HepG2 (cell line): ENCODE measurements around the gene SNIP1. TPM values are rescaled to one million over a fixed set of nuclear protein-coding genes. Genes with fewer than 3 reads are reported as not detected.

Source experiments
- CBX2 ChIP-seq, 2 experiments: fragments of 200-600 bp in 1 of 2; sonication (generic); formaldehyde crosslinking in 1 of 2; IDR thresholded peaks; 2 replicates each; pipeline versions ENCODE4 v1.7.0 to v1.8.1; 2018 to 2022; ENCODE audit warnings: low read depth in 2 of 2, low read length in 1 of 2, mild to moderate bottlenecking in 1 of 2, missing genetic modification reagents in 1 of 2
- CCAR2 ChIP-seq: fragments of 200-400 bp; formaldehyde crosslinking; optimal IDR thresholded peaks from 2 replicates; pipeline ENCODE3; 2018; ENCODE audit warnings: low read depth, mild to moderate bottlenecking, low read length, moderate library complexity
- HNRNPK ChIP-seq: fragments of 200-400 bp; formaldehyde crosslinking; IDR thresholded peaks from 2 replicates; pipeline ENCODE4 v1.6.1; 2018; ENCODE audit warnings: low read length, low read depth, moderate library complexity, mild to moderate bottlenecking; ENCODE audit not compliant: poor library complexity, severe bottlenecking
- HNRNPUL1 ChIP-seq: fragments of 200-400 bp; formaldehyde crosslinking; IDR thresholded peaks from 2 replicates; pipeline ENCODE4 v1.6.1; 2017; ENCODE audit warnings: low read depth, mild to moderate bottlenecking, low read length, moderate library complexity
- JUND ChIP-seq: sonication (generic); formaldehyde crosslinking; IDR thresholded peaks from 2 replicates; pipeline ENCODE4 v1.8.0; 2022; ENCODE audit warnings: mild to moderate bottlenecking, missing genetic modification reagents
- KLF12 ChIP-seq: sonication (generic); formaldehyde crosslinking; IDR thresholded peaks from 2 replicates; pipeline ENCODE4 v1.4.0; 2020; ENCODE audit warnings: missing genetic modification reagents, borderline replicate concordance
- MLLT10 ChIP-seq: sonication (generic); formaldehyde crosslinking; IDR thresholded peaks from 2 replicates; pipeline ENCODE4 v1.4.0; 2020; ENCODE audit warnings: missing genetic modification reagents
- NR3C1 ChIP-seq: sonication (generic); formaldehyde crosslinking; IDR thresholded peaks from 2 replicates; pipeline ENCODE4 v1.4.0; 2020; ENCODE audit warnings: missing genetic modification reagents
- RBFOX2 ChIP-seq: fragments of 200-400 bp; formaldehyde crosslinking; IDR thresholded peaks from 2 replicates; pipeline ENCODE4 v1.6.1; 2017; ENCODE audit warnings: low read depth, mild to moderate bottlenecking, low read length
- SIX1 ChIP-seq: sonication (generic); formaldehyde crosslinking; IDR thresholded peaks from 2 replicates; pipeline ENCODE4 v1.4.0; 2020; ENCODE audit warnings: missing genetic modification reagents, borderline replicate concordance
- STAT5B ChIP-seq: sonication (generic); formaldehyde crosslinking; IDR thresholded peaks from 2 replicates; pipeline ENCODE4 v1.4.0; 2020; ENCODE audit warnings: missing genetic modification reagents
- TEAD3 ChIP-seq: optimal IDR thresholded peaks from 2 replicates; pipeline ENCODE3; 2016; ENCODE audit warnings: borderline replicate concordance
- TP53 ChIP-seq: sonication (generic); formaldehyde crosslinking; conservative IDR thresholded peaks from 2 replicates; pipeline ENCODE4 v1.4.0; 2020; ENCODE audit warnings: missing genetic modification reagents
- ZFP36L2 ChIP-seq: sonication (generic); formaldehyde crosslinking; IDR thresholded peaks from 2 replicates; pipeline ENCODE4 v1.4.0; 2020; ENCODE audit warnings: missing genetic modification reagents
- ZNF547 ChIP-seq: sonication (generic); formaldehyde crosslinking; IDR thresholded peaks from 2 replicates; pipeline ENCODE4 v1.5.1; 2020; ENCODE audit warnings: mild to moderate bottlenecking, missing genetic modification reagents
- ZNF609 ChIP-seq: sonication (generic); formaldehyde crosslinking; IDR thresholded peaks from 2 replicates; pipeline ENCODE4 v1.4.0; 2020; ENCODE audit warnings: mild to moderate bottlenecking, missing genetic modification reagents, borderline replicate concordance
- ZNF652 ChIP-seq: IDR thresholded peaks from 2 replicates; pipeline ENCODE4 v1.6.1; 2016; ENCODE audit warnings: low read depth, borderline replicate concordance
- ZNF740 ChIP-seq: sonication (generic); formaldehyde crosslinking; IDR thresholded peaks from 2 replicates; pipeline ENCODE4 v1.4.0; 2020; ENCODE audit warnings: missing genetic modification reagents
- ZUFSP ChIP-seq: sonication (generic); formaldehyde crosslinking; IDR thresholded peaks from 2 replicates; pipeline ENCODE4 v1.9.0; 2021; ENCODE audit warnings: missing genetic modification reagents, mild to moderate bottlenecking, borderline replicate concordance
- polyA plus RNA-seq, 8 experiments: library from polyadenylated mRNA; depleted of rRNA in 3 of 8; stranded (reverse) in 7 of 8; unstranded in 1 of 8; fragments of >200 nt; fragmentation: Illumina TruSeq in 4 of 8; extraction: Trizol in 4 of 8; gene quantifications; 2 replicates each; pipeline versions ENCODE4 v1.2.1 to v1.2.3, GENCODE V29; 2011 to 2016; ENCODE audit warnings: low read depth in 4 of 8, missing spikeins in 1 of 8, mixed read lengths in 1 of 8; ENCODE audit not compliant: insufficient read depth in 1 of 8
- total RNA-seq, 5 experiments: library from RNA; depleted of rRNA; stranded (reverse); fragments of >200 nt; fragmentation: Illumina TruSeq; extraction: Trizol; gene quantifications; 2 replicates each; pipeline ENCODE4 v1.2.3, GENCODE V29; 2016; ENCODE audit warnings: low read depth in 1 of 5
- TF ChIP-seq, protein P1 (sequence below): sonication (generic); formaldehyde crosslinking; conservative IDR thresholded peaks from 2 replicates; pipeline ENCODE4 v1.8.0; 2022; ENCODE audit warnings: low read depth, missing genetic modification reagents

SNIP1 gene
- total and polyA plus RNA-seq, 2 of the 13 experiments (the other 11 are each of a cell fraction or from before 2014, with no cell fraction given), result 5.5 to 11.2 TPM

GRCh38 chr1:37595440-37596181 is 41.5 kb upstream of the SNIP1 start, which contains the start of gene GNL2 (continued):
- TF ChIP-seq ZNF740 (CRISPR knock-in tag) (no peak), TP53 (CRISPR knock-in tag) (no peak), KLF12 (CRISPR knock-in tag) (no peak), SIX1 (CRISPR knock-in tag) (no peak), HNRNPUL1 (no peak), CBX2 (IDR thresholded peaks at IDR 0.05; ENCODE audit: low read depth, low read length) (no peak), CBX2 (CRISPR knock-in tag; IDR thresholded peaks at IDR 0.05; ENCODE audit: low read depth) (no peak), RBFOX2 (peak; percentile 87), ZFP36L2 (no peak), NR3C1 (CRISPR knock-in tag) (no peak), ZNF609 (peak; percentile 46; the same call in 1 of the 2 replicates), HNRNPK (no peak), ZNF547 (0 out of 2 replicates have a peak, but pooled peaks have one; percentile 27), MLLT10 (CRISPR knock-in tag) (no peak), STAT5B (CRISPR knock-in tag) (no peak), TEAD3 (CRISPR knock-in tag) (peak; percentile 8), ZUFSP (CRISPR knock-in tag) (no peak), CCAR2 (no peak), ZNF652 (no peak), JUND (CRISPR knock-in tag) (no peak)
- TF ChIP-seq, protein P1, sequence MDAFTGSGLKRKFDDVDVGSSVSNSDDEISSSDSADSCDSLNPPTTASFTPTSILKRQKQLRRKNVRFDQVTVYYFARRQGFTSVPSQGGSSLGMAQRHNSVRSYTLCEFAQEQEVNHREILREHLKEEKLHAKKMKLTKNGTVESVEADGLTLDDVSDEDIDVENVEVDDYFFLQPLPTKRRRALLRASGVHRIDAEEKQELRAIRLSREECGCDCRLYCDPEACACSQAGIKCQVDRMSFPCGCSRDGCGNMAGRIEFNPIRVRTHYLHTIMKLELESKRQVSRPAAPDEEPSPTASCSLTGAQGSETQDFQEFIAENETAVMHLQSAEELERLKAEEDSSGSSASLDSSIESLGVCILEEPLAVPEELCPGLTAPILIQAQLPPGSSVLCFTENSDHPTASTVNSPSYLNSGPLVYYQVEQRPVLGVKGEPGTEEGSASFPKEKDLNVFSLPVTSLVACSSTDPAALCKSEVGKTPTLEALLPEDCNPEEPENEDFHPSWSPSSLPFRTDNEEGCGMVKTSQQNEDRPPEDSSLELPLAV, result no peak
